HUDEP-2 (cell line): ENCODE data around the gene AXL.
"Not testable (repeated sequence)": the region's sequence is repeated elsewhere in the genome, so short reads cannot be mapped to it uniquely, and the experiment has no call there.

Source experiments
- DNase-seq, 76 experiments: peaks; one replicate each; lab custom pipeline; 2025; ENCODE audit not compliant: unreplicated experiment in 76 of 76; lab: John Stamatoyannopoulos, UW

Gene AXL

GRCh38 chr19:41269055-41269454, 50.0 kb downstream of the AXL start:
- no peak for DNase-seq

- DNase-seq: no peak
Observed at GRCh38 chr19:41269571-41269970, 50.5 kb downstream of the AXL start.

GRCh38 chr19:41273076-41273475, 54.1 kb downstream of the AXL start:
- no peak for DNase-seq

GRCh38 chr19:41274802-41275201, 55.8 kb downstream of the AXL start:
- no peak for DNase-seq

- DNase-seq: no peak
Observed at GRCh38 chr19:41276231-41276630, 57.2 kb downstream of the AXL start.

- DNase-seq: no peak
Observed at GRCh38 chr19:41278478-41278877, 59.5 kb downstream of the AXL start.

- DNase-seq: no peak
Observed at GRCh38 chr19:41288673-41289530, 69.9 kb downstream of the AXL start.

GRCh38 chr19:41289814-41290213, 70.8 kb downstream of the AXL start:
- not testable (repeated sequence) for DNase-seq

- no peak for DNase-seq
Observed at GRCh38 chr19:41294393-41294792, 75.4 kb downstream of the AXL start.

- DNase-seq: no peak
Observed at GRCh38 chr19:41295499-41295898, 76.5 kb downstream of the AXL start.

- no peak for DNase-seq
Observed at GRCh38 chr19:41296433-41296871, 77.4 kb downstream of the AXL start.

- DNase-seq: no peak
Observed at GRCh38 chr19:41297628-41298347, 78.8 kb downstream of the AXL start.

- DNase-seq: no peak
Observed at GRCh38 chr19:41298348-41298964, 79.4 kb downstream of the AXL start.

GRCh38 chr19:41299046-41299754, 80.2 kb downstream of the AXL start:
- no peak for DNase-seq

- DNase-seq: no peak
Observed at GRCh38 chr19:41299755-41300089, 80.7 kb downstream of the AXL start.

GRCh38 chr19:41300555-41300954, 81.5 kb downstream of the AXL start:
- no peak for DNase-seq

- DNase-seq: no peak
Observed at GRCh38 chr19:41302624-41303351, 83.8 kb downstream of the AXL start.

GRCh38 chr19:41303954-41304353, 84.9 kb downstream of the AXL start:
- DNase-seq: no peak

- no peak for DNase-seq
Observed at GRCh38 chr19:41304706-41305483, 85.9 kb downstream of the AXL start.
